ENCODE measurements around the gene PSTPIP1. TPM values are rescaled to one million over a fixed set of nuclear protein-coding genes. Genes with fewer than 3 reads are reported as not detected.

Gene PSTPIP1
- total and polyA plus RNA-seq, 2 donors (not counting 1 experiment from before 2014, with no cell fraction given) = 0.56 to 1.5 TPM

DNA sequence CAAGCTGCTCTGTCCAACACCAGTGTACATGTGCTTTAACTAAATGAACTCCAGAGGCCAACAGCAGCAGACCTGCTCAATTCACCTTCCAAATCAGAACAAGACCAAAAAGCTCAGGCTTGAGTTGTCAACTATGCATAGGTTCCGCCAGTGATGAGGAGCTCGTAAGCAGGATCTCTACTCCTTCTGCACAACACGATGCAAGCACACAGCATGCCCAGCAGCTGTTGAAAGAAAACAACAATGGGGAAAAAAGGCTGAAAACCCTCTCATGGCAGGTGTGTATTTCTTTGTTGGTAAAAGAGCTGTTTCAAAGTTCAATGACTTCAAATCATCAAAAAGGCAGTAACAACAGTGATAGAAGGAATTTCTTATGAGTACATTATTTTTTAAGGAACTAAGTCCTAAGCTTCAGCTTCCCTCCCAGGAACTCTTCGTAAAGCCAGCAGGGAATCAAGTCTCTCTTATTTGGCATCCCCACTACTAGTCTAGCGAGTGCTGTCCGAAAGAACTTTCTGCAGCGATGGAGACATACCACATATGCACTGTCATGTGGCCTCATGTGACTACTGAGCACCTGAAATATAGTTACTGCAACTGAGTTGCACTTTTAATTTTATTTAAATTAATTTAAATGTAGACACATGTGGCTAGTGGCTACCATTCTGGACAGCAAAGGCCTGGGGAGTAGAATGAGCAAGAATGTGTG, 51.9 kb downstream of the PSTPIP1 start:
- TF ChIP-seq, protein P1, sequence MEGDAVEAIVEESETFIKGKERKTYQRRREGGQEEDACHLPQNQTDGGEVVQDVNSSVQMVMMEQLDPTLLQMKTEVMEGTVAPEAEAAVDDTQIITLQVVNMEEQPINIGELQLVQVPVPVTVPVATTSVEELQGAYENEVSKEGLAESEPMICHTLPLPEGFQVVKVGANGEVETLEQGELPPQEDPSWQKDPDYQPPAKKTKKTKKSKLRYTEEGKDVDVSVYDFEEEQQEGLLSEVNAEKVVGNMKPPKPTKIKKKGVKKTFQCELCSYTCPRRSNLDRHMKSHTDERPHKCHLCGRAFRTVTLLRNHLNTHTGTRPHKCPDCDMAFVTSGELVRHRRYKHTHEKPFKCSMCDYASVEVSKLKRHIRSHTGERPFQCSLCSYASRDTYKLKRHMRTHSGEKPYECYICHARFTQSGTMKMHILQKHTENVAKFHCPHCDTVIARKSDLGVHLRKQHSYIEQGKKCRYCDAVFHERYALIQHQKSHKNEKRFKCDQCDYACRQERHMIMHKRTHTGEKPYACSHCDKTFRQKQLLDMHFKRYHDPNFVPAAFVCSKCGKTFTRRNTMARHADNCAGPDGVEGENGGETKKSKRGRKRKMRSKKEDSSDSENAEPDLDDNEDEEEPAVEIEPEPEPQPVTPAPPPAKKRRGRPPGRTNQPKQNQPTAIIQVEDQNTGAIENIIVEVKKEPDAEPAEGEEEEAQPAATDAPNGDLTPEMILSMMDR (conservative IDR thresholded peaks at IDR 0.05 in 1 of 2, IDR thresholded peaks at IDR 0.05 in 1 of 2; ENCODE audit: low read depth in 1 of 2, low read length in 2 of 2) = no peak
- TF ChIP-seq EZH2 (IDR thresholded peaks at IDR 0.05; ENCODE audit: low read length, missing control alignments) = no peak
- Histone ChIP-seq H3K9ac (ENCODE audit: insufficient read depth, low read length) (no peak overlapping the region), H3K27me3 (ENCODE audit: control insufficient read depth, insufficient read depth, low read length) (no peaks in the 10 kb centered on the region), H3K4me1 (ENCODE audit: control insufficient read depth, extremely low read depth, insufficient read depth, low read length) (no peaks in the 10 kb centered on the region), H3K36me3 (ENCODE audit: control insufficient read depth, insufficient read depth, low read length) (peaks cover 9% of the 10 kb centered on the region), H3K79me2 (ENCODE audit: control insufficient read depth, insufficient read depth, low read length) (no peaks in the 10 kb centered on the region), H4K20me1 (ENCODE audit: control insufficient read depth, extremely low read depth, insufficient read depth, low read length) (peaks cover 1% of the 10 kb centered on the region), H2AFZ (ENCODE audit: low read length) (no peak overlapping the region), H3K4me2 (ENCODE audit: extremely low read depth, insufficient read depth, low read length) (no peak overlapping the region), H3K9me3 (ENCODE audit: control insufficient read depth, insufficient read depth, low read depth, low read length) (no peaks in the 10 kb centered on the region), H3K27ac (ENCODE audit: insufficient read depth, low read length) (no peak overlapping the region), H3K4me3 (replicated peaks in 1 of 4; ENCODE audit: control extremely low read depth in 1 of 4, insufficient read depth in 1 of 4, low read depth in 3 of 4, low read length in 4 of 4) (no peak overlapping the region)
- DNase-seq (ENCODE audit: low read depth in 2 of 2) = no peak

DNA sequence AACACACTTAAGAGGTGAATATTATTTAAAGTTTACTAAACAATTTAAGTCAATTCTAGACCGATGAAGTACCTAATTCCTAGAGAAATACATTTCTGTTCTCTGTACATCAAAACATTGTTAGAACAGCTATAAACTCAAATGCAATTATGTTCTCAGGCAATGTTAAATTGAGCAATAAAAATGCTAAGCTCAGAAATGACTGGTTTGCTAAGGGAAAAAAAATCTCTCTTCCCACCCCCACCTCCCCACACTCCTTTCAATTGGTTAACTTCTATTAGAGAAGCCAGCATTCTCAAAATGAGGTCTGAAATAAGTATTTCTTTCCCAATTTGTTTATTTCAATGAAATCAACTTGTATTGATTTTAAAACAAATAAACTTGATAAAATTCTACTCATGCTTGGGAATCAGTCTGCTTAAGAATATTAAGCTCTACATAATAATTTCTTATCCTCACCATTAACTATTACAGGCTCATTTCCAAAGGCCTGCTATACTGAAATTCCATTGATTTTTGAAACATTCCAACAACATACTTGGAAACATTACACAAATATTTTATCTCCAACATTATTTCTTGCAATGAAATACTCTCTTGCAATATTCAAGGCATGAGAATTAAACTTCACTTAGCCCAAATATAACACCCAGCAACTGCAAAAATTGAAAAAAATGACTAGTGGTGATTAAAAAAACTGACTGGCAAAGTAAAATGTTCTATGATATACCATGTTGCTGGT, 53.4 kb downstream of the PSTPIP1 start:
- H3K36me3 ChIP-seq (ENCODE audit: control insufficient read depth, insufficient read depth, low read length) = peaks cover 11% of the 10 kb centered on the region
- H2AFZ ChIP-seq (ENCODE audit: low read length) = no peak overlapping the region
- H3K4me3 ChIP-seq (replicated peaks in 1 of 4; ENCODE audit: control extremely low read depth in 1 of 4, insufficient read depth in 1 of 4, low read depth in 3 of 4, low read length in 4 of 4) = no peak overlapping the region
- H3K4me1 ChIP-seq (ENCODE audit: control insufficient read depth, extremely low read depth, insufficient read depth, low read length) = no peaks in the 10 kb centered on the region
- H3K27ac ChIP-seq (ENCODE audit: insufficient read depth, low read length) = no peak overlapping the region
- peaks cover 1% of the 10 kb centered on the region for H4K20me1 ChIP-seq (ENCODE audit: control insufficient read depth, extremely low read depth, insufficient read depth, low read length)
- H3K9me3 ChIP-seq (ENCODE audit: control insufficient read depth, insufficient read depth, low read depth, low read length) = no peaks in the 10 kb centered on the region
- H3K4me2 ChIP-seq (ENCODE audit: extremely low read depth, insufficient read depth, low read length) = no peak overlapping the region
- no peaks in the 10 kb centered on the region for H3K27me3 ChIP-seq (ENCODE audit: control insufficient read depth, insufficient read depth, low read length)
- no peak for TF ChIP-seq EZH2 (IDR thresholded peaks at IDR 0.05; ENCODE audit: low read length, missing control alignments)
- TF ChIP-seq, protein P1 (conservative IDR thresholded peaks at IDR 0.05 in 1 of 2, IDR thresholded peaks at IDR 0.05 in 1 of 2; ENCODE audit: low read depth in 1 of 2, low read length in 2 of 2) = no peak
- H3K79me2 ChIP-seq (ENCODE audit: control insufficient read depth, insufficient read depth, low read length) = no peaks in the 10 kb centered on the region
- H3K9ac ChIP-seq (ENCODE audit: insufficient read depth, low read length) = no peak overlapping the region
- DNase-seq (ENCODE audit: low read depth in 2 of 2) = peak in 1 of 2 donors; percentile 21

DNA sequence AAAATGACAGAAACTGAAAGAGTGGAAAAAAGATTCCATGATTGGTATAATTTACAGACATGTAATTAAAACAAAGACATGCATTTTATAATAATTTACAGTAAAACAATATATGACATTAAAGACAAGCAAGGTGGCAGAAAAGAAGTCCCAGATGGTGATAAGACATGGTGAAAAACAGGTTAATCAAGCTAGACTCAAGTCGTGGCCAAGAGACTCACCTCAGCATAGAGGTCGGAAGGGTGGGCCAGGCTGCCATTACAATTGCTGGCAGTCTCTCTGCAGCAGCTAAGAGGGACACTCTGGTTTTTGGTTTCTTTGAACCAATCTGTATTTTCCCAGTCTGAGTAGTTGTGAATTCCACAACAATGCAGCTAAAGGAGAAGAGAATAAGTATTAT, 57.6 kb downstream of the PSTPIP1 start:
- H3K4me3 ChIP-seq (replicated peaks in 1 of 4; ENCODE audit: control extremely low read depth in 1 of 4, insufficient read depth in 1 of 4, low read depth in 3 of 4, low read length in 4 of 4) = no peak overlapping the region
- peaks cover under 1% of the 10 kb centered on the region for H3K79me2 ChIP-seq (ENCODE audit: control insufficient read depth, insufficient read depth, low read length)
- H2AFZ ChIP-seq (ENCODE audit: low read length) = no peak overlapping the region
- peaks cover 3% of the 10 kb centered on the region for H3K36me3 ChIP-seq (ENCODE audit: control insufficient read depth, insufficient read depth, low read length)
- TF ChIP-seq, protein P1 (conservative IDR thresholded peaks at IDR 0.05 in 1 of 2, IDR thresholded peaks at IDR 0.05 in 1 of 2; ENCODE audit: low read depth in 1 of 2, low read length in 2 of 2) = no peak
- TF ChIP-seq EZH2 (IDR thresholded peaks at IDR 0.05; ENCODE audit: low read length, missing control alignments) = no peak
- no peaks in the 10 kb centered on the region for H3K27me3 ChIP-seq (ENCODE audit: control insufficient read depth, insufficient read depth, low read length)
- no peak overlapping the region for H3K9ac ChIP-seq (ENCODE audit: insufficient read depth, low read length)
- no peaks in the 10 kb centered on the region for H3K9me3 ChIP-seq (ENCODE audit: control insufficient read depth, insufficient read depth, low read depth, low read length)
- peaks cover 1% of the 10 kb centered on the region for H4K20me1 ChIP-seq (ENCODE audit: control insufficient read depth, extremely low read depth, insufficient read depth, low read length)
- H3K4me1 ChIP-seq (ENCODE audit: control insufficient read depth, extremely low read depth, insufficient read depth, low read length) = no peaks in the 10 kb centered on the region
- no peak for DNase-seq (ENCODE audit: low read depth in 2 of 2)
- H3K27ac ChIP-seq (ENCODE audit: insufficient read depth, low read length) = no peak overlapping the region
- no peak overlapping the region for H3K4me2 ChIP-seq (ENCODE audit: extremely low read depth, insufficient read depth, low read length)
